ENCODE data around the gene ECT2L.

DNA sequence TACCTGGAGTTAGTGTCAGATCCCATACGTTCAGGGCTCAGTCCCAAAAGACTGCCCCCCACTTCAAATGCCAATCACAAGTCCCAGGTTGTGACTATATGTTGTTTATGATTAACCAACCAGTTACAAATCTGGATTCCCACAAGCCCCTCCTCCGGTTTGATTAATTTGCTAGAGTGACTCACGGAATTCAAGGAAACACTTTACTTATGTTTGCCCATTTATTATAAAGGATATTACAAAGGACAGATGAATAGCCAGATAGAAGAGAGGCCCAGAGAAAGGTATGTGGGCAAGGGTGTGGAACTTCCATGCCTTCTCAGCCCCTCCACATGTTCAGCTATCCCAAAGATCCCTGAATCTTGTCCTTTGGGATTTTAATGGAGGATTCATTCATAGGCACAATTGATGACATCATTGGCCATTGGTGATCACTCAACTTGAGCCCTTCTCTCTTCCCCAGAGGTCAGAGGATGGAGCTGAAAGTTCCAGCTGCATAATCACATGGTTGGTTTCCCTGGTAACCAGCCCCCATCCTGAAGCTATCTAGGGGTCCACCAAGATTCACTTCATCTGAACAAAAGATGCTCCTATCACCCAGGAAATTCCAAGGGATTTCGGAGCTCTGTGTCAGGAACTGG is 2.0 kb downstream of the ECT2L start:
- TF ChIP-seq, protein P1, sequence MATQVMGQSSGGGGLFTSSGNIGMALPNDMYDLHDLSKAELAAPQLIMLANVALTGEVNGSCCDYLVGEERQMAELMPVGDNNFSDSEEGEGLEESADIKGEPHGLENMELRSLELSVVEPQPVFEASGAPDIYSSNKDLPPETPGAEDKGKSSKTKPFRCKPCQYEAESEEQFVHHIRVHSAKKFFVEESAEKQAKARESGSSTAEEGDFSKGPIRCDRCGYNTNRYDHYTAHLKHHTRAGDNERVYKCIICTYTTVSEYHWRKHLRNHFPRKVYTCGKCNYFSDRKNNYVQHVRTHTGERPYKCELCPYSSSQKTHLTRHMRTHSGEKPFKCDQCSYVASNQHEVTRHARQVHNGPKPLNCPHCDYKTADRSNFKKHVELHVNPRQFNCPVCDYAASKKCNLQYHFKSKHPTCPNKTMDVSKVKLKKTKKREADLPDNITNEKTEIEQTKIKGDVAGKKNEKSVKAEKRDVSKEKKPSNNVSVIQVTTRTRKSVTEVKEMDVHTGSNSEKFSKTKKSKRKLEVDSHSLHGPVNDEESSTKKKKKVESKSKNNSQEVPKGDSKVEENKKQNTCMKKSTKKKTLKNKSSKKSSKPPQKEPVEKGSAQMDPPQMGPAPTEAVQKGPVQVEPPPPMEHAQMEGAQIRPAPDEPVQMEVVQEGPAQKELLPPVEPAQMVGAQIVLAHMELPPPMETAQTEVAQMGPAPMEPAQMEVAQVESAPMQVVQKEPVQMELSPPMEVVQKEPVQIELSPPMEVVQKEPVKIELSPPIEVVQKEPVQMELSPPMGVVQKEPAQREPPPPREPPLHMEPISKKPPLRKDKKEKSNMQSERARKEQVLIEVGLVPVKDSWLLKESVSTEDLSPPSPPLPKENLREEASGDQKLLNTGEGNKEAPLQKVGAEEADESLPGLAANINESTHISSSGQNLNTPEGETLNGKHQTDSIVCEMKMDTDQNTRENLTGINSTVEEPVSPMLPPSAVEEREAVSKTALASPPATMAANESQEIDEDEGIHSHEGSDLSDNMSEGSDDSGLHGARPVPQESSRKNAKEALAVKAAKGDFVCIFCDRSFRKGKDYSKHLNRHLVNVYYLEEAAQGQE (IDR thresholded peaks at IDR 0.05; ENCODE audit: low read depth): no peak
- TF ChIP-seq EZH2 (IDR thresholded peaks at IDR 0.05) (no peak), SRF (IDR thresholded peaks at IDR 0.05; ENCODE audit: low read depth) (no peak), EZH2phosphoT487 (IDR thresholded peaks at IDR 0.05; ENCODE audit: borderline replicate concordance) (no peak)
- TF ChIP-seq, protein P2, sequence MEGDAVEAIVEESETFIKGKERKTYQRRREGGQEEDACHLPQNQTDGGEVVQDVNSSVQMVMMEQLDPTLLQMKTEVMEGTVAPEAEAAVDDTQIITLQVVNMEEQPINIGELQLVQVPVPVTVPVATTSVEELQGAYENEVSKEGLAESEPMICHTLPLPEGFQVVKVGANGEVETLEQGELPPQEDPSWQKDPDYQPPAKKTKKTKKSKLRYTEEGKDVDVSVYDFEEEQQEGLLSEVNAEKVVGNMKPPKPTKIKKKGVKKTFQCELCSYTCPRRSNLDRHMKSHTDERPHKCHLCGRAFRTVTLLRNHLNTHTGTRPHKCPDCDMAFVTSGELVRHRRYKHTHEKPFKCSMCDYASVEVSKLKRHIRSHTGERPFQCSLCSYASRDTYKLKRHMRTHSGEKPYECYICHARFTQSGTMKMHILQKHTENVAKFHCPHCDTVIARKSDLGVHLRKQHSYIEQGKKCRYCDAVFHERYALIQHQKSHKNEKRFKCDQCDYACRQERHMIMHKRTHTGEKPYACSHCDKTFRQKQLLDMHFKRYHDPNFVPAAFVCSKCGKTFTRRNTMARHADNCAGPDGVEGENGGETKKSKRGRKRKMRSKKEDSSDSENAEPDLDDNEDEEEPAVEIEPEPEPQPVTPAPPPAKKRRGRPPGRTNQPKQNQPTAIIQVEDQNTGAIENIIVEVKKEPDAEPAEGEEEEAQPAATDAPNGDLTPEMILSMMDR (IDR thresholded peaks at IDR 0.05 in 2 of 3, conservative IDR thresholded peaks at IDR 0.05 in 1 of 3; ENCODE audit: borderline replicate concordance in 1 of 3, insufficient read depth in 1 of 3, low read depth in 2 of 3, low read length in 2 of 3): no peak
- TF ChIP-seq, protein P3, sequence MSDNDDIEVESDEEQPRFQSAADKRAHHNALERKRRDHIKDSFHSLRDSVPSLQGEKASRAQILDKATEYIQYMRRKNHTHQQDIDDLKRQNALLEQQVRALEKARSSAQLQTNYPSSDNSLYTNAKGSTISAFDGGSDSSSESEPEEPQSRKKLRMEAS (IDR thresholded peaks at IDR 0.05): no peak
- TF ChIP-seq, protein P4, sequence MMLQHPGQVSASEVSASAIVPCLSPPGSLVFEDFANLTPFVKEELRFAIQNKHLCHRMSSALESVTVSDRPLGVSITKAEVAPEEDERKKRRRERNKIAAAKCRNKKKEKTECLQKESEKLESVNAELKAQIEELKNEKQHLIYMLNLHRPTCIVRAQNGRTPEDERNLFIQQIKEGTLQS (IDR thresholded peaks at IDR 0.05): no peak
